BJ (cell line): ENCODE measurements around the gene RAD51B. TPM values are rescaled to one million over a fixed set of nuclear protein-coding genes. Genes with fewer than 3 reads are reported as not detected.

Experiments used
- CTCF ChIA-PET: fragments of 350-600 bp; formaldehyde crosslinking; extraction: SDS; loops from one replicate; lab custom pipeline; 2021; ENCODE audit warnings: antibody characterized with exemption, inconsistent platforms; lab: Yijun Ruan, JAX
- POLR2A ChIA-PET: fragments of 300-600 bp; sonication (Branson Sonifier 250); formaldehyde crosslinking; extraction: SDS; loops from one replicate; lab custom pipeline; 2021; ENCODE audit warnings: antibody characterized with exemption; lab: Charles Lee
- DNase-seq: peaks from one replicate; pipeline ENCODE4 v3.0.0-alpha.2; 2011; ENCODE audit warnings: low read depth
- H3K27me3 ChIP-seq: 2 replicates; pipeline ENCODE4 v1.6.0; 2011; ENCODE audit warnings: low read length; ENCODE audit not compliant: control insufficient read depth, insufficient read depth
- H3K36me3 ChIP-seq: 2 replicates; pipeline ENCODE4 v1.5.1; 2011; ENCODE audit warnings: low read length; ENCODE audit not compliant: control insufficient read depth, insufficient read depth
- H3K4me3 ChIP-seq: 2 replicates; pipeline ENCODE4 v1.5.1; 2011; ENCODE audit warnings: low read depth, mild to moderate bottlenecking, control low read depth, low read length
- CTCF ChIP-seq: IDR thresholded peaks from 2 replicates; pipeline ENCODE4 v1.5.1; 2011; ENCODE audit warnings: low read depth, mild to moderate bottlenecking, control low read depth, inconsistent platforms, low read length, moderate library complexity; ENCODE audit not compliant: insufficient read depth
- polyA plus RNA-seq: library from polyadenylated mRNA; depleted of rRNA; stranded (reverse); fragments of >200 nt; gene quantifications from 2 replicates; pipeline ENCODE4 v1.2.3, GENCODE V29; 2011

The RAD51B gene
- polyA plus RNA-seq, 1 experiment: 5.6 TPM

GRCh38 chr14:68442828-68443629 is 623.5 kb downstream of the RAD51B start:
- Histone ChIP-seq H3K36me3 (no peaks in the 10 kb centered on the region), H3K27me3 (no peaks in the 10 kb centered on the region), H3K4me3 (no peak overlapping the region)
- ChIA-PET CTCF (no interaction called here), POLR2A (no interaction called here)
- peak; percentile 74 for DNase-seq
- no peak for TF ChIP-seq CTCF

- Histone ChIP-seq H3K36me3 (no peaks in the 10 kb centered on the region), H3K27me3 (no peaks in the 10 kb centered on the region), H3K4me3 (no peak overlapping the region)
- ChIA-PET CTCF (interaction anchor here (0.9 to 1.3 kb wide), 3 partner anchors 31 to 372 kb away, joined by 3 to 4 read pairs (median 3); no protein-coding TSS in a partner anchor), POLR2A (interaction anchor here (0.6 to 0.9 kb wide), 4 partner anchors 16 to 238 kb away, joined by 4 to 23 read pairs (median 10); no protein-coding TSS in a partner anchor)
- no peak for TF ChIP-seq CTCF
- no peak for DNase-seq
Observed at GRCh38 chr14:68444449-68445168, 625.0 kb downstream of the RAD51B start.

- Histone ChIP-seq H3K36me3 (no peaks in the 10 kb centered on the region), H3K27me3 (no peaks in the 10 kb centered on the region), H3K4me3 (no peak overlapping the region)
- TF ChIP-seq CTCF: no peak
- DNase-seq: no peak
- ChIA-PET POLR2A (interaction anchor here (0.7 kb wide), 1 partner anchor 58 kb away, joined by 3 read pairs; no protein-coding TSS in a partner anchor), CTCF (interaction anchor here (1.5 kb wide), 1 partner anchor 63 kb away, joined by 3 read pairs; no protein-coding TSS in a partner anchor)
Observed at GRCh38 chr14:68446243-68447040, 626.9 kb downstream of the RAD51B start.

GRCh38 chr14:68447581-68448251 is 628.1 kb downstream of the RAD51B start:
- TF ChIP-seq CTCF: no peak
- CTCF ChIA-PET: interaction anchor here (0.9 kb wide), 1 partner anchor 19 kb away, joined by 3 read pairs; no protein-coding TSS in a partner anchor
- Histone ChIP-seq H3K4me3 (no peak overlapping the region), H3K27me3 (no peaks in the 10 kb centered on the region), H3K36me3 (no peaks in the 10 kb centered on the region)
- POLR2A ChIA-PET: no interaction called here
- no peak for DNase-seq
